CMK (cell line): ENCODE measurements around the gene ADCY6.
A peak's percentile ranks its signal among the peaks of the same experiment; 100 is the strongest.
"Not testable (repeated sequence)": the region's sequence is repeated elsewhere in the genome, so short reads cannot be mapped to it uniquely, and the experiment has no call there.

Experiments used
- DNase-seq: peaks from one replicate; pipeline ENCODE4 v3.0.0-alpha.2; 2010; ENCODE audit warnings: low read depth

ADCY6 gene

DNA sequence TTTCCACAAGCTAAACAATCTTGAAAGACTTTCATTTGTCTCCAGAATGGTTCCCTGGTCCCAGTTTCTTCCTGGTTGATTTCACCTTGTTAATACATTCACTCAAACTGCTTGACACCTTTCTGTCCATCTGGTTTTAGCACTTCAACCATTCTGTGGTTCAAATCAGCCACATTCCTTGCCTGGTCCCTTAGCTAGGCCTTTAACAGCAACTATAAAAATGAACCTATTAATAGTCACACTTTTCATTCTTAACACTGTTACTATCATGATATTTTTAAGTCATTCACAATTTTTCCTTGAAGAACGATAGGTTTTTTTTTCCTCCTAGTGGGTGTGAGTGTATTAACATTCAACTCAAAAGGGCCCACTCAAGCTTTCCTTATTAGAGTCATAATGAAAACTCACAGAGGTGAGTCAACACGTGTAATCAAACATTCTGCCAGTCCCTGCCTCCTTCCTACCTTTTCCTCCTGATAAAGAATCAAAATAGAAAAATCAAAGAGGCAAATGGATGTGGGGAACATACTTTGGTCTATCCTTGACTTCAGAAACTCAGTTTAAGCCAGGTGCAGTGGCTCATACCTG, 38.0 kb downstream of the ADCY6 start:
- DNase-seq, result no peak

GRCh38 chr12:48750215-48750614, 38.7 kb downstream of the ADCY6 start:
- no peak for DNase-seq

GRCh38 chr12:48744251-48745008, 44.5 kb downstream of the ADCY6 start:
- DNase-seq, result no peak

DNA sequence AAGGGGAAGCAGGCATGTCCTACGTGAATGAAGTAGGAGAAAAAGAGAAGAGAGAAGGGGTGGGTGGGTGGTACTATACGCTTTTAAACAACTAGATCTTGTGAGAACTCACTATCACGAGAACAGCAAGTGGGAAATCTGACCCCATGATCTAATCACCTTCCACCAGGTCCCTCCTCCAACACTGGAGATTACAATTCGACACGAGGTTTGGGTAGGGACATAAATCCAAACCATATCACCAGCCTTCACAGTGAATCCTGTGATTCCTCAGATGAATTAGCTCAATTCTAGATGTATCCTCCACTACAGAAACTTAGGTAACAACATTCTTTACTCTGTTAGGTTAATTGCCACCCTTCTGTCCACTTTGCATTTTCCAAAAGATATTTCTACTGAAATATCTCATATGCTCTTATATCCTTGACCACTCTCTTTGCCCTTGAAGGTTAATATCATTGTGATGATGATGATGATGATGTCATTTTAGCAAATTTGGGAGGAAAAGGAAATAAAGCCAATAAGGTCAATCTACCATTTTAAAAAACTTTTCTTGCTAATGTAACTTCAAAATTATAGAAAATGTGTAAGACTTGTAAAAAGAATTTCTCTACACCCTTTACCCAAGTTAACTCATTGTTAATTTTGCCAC, 49.1 kb downstream of the ADCY6 start:
- no peak for DNase-seq

- DNase-seq, result no peak
Measured at GRCh38 chr12:48736456-48736855, 52.4 kb downstream of the ADCY6 start.

GRCh38 chr12:48728807-48729206, 60.1 kb downstream of the ADCY6 start:
- no peak for DNase-seq

DNA sequence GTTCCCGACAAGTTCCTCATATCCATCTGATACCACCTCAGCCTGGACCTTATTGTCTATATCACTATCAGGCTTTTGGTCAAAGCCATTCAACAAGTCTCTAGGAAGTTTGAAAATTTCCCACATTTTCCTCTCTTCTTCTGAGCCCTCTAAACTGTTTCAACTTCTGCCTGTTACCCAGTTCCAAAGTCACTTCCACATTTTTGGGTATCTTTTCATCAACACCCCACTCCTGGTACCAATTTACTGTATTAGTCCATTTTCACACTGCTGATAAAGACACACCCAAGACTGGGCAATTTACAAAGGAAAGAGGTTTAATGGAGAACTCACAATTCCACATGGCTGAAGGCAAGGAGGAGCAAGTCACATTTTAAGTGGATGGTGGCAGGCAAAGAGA, 68.2 kb downstream of the ADCY6 start:
- not testable (repeated sequence) for DNase-seq

DNA sequence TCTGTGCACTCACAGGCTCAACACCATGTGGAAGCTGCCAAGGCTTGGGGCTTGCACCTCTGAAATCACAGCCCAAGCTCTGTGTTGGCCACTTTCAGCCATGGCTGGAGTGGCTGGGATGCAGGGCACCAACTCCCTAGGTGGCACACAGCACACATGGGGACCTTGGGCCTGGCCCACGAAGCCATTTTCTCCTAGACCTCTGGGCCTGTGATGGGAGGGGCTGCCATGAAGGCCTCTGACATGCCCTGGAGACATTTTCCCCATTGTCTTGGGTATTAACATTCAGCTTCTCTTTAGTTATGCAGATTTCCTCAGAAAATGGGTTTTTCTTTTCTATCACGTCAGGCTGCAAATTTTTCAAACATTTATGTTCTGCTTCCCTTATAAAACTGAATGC, 68.7 kb downstream of the ADCY6 start:
- not testable (repeated sequence) for DNase-seq

- DNase-seq, result not testable (repeated sequence)
Measured at GRCh38 chr12:48719002-48719401, 69.9 kb downstream of the ADCY6 start.

- no peak for DNase-seq
Measured at GRCh38 chr12:48717252-48717695, 71.6 kb downstream of the ADCY6 start.

DNA sequence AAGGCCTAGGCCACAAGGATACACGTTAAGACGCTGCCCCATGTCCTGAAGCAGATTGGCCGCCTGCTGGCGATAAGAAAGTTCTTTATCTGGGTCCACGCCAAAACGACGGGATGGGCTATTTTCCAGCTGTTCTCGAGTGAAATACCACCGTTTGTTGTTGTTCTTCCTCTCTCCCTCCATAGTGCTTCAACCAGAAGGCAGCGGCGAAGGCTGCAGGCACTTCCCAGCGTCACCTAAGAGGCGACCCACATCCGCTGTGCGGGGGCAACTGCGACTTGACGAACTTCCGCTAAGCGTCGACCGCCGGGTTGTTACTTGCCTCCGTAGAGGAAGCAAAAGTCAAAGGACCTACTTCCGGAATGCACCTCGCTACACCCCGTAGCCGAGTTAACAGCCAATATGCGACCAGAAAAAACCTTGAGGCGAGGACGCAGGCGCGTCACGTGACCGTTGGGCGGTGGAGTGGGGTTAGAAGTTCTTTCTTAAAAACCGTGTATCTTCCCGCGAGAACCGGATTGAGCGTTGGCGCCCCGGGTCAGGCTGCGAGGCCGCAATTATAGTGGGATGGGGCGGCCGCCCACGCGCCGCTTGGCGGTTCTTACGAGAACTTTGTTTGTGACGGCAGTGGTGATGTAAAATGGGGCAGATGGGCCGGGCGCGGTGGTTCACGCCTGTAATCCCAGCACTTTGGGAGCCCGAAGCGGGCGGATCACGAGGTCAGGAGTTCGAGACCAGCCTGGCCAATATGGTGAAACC, 72.2 kb downstream of the ADCY6 start, which contains the start of gene CCNT1:
CCNT1 (minus strand) TSS at position 215 of the 759 bp plus-strand sequence; CDS start at position 183, 32 bp downstream.
- DNase-seq, result peak; percentile 99
